Tibial nerve (tissue), 4 donors: ENCODE measurements around the gene LYRM7. TPM values are rescaled to one million over a fixed set of nuclear protein-coding genes. Genes with fewer than 3 reads are reported as not detected.

Experiments
- DNase-seq, 2 donors: peaks; one replicate each; pipeline ENCODE4 v3.0.0-alpha.2; 2019; ENCODE audit warnings: low spot score in 2 of 2
- H3K27ac ChIP-seq, 4 donors: fragments of 200-600 bp; sonication (generic) in 3 of 4; one replicate each; pipeline ENCODE4 v1.5.1; 2017 to 2019; ENCODE audit warnings: mild to moderate bottlenecking in 1 of 4
- H3K27me3 ChIP-seq, 2 donors: fragments of 200-600 bp; sonication (generic) in 1 of 2; one replicate each; pipeline versions ENCODE4 v1.5.1 to v1.6.0; 2017 to 2019
- H3K36me3 ChIP-seq, 3 donors: fragments of 200-600 bp; sonication (generic); one replicate each; pipeline ENCODE4 v1.5.1; 2018 to 2019
- H3K4me1 ChIP-seq, 4 donors: fragments of 200-600 bp; sonication (generic) in 3 of 4; one replicate each; pipeline ENCODE4 v1.5.1; 2017 to 2019
- H3K4me3 ChIP-seq, 4 donors: fragments of 200-600 bp; sonication (generic) in 3 of 4; one replicate each; pipeline ENCODE4 v1.5.1; 2017 to 2019; ENCODE audit warnings: mild to moderate bottlenecking in 1 of 4, moderate library complexity in 1 of 4
- H3K9me3 ChIP-seq, 4 donors: fragments of 200-600 bp; sonication (generic) in 3 of 4; one replicate each; pipeline ENCODE4 v1.5.1; 2017 to 2019
- EP300 ChIP-seq, 2 donors: sonication (generic); formaldehyde crosslinking; IDR thresholded peaks; one replicate each; pipeline ENCODE4 v1.6.1; 2017; ENCODE audit warnings: antibody characterized with exemption in 2 of 2, mild to moderate bottlenecking in 1 of 2
- POLR2A ChIP-seq, 2 donors: fragments of 450-650 bp; IDR thresholded peaks; one replicate each; pipeline ENCODE4 v1.6.1; 2017; ENCODE audit warnings: antibody characterized with exemption in 2 of 2, mild to moderate bottlenecking in 2 of 2, moderate library complexity in 2 of 2
- WGBS, 2 donors: methylation state at CpG; one replicate each; pipeline ENCODE4 v1.1.5; 2018; 5-methylcytosine and 5-hydroxymethylcytosine counted together
- total RNA-seq, 4 donors: library from RNA; depleted of rRNA; stranded (reverse); fragments of >200 nt; gene quantifications; one replicate each; pipeline ENCODE4 v1.1.0, GENCODE V29; 2016
- TF ChIP-seq, protein P1 (sequence below), 5 experiments: fragments of 200-600 bp in 3 of 5; fragments of 450-650 bp in 2 of 5; sonication (generic) in 3 of 5; IDR thresholded peaks; one replicate each; pipeline ENCODE4 v1.5.1; 2016 to 2019; ENCODE audit warnings: antibody characterized with exemption in 5 of 5, mild to moderate bottlenecking in 3 of 5, moderate library complexity in 2 of 5

Gene LYRM7
- total RNA-seq, 4 donors from 2014 or later = 6.3 to 10.1 (median 8.3) TPM

DNA sequence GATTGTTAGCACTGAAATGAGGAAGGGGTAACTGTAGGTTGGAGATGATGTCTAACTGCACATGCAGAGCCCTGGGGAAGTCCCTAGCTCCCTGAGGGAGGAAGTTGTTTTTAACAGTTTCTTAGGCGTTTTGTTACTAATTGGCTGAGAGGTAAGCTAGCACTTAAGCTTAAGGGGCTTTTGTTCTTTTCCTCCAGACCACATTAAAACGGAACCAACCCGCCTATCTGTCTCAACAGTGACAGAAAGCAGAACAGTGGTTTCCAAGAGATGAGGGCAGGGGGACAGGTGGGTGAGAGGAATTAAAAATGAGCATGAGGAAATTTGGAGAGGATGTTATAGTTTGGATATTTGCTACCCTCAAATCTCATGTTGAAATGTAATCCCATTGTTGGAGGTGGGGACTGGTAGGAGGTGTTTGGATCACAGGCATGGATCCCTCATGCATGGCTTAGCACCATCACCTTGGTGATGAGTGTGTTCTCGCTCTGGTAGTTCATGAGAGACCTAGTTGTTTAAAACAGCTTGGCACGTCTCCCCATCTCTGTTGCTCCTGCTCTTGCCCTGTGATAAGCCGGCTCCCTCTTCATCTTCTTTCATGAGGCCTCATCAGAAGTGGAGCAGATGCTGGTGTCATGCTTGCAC lies 38.9 kb downstream of the LYRM7 start:
- 51 to 55% methylated on average over 6 of the region's 6 CpGs for WGBS, 2 donors
- H3K27me3 ChIP-seq = no peaks in the 10 kb centered on the region
- TF ChIP-seq, protein P1, sequence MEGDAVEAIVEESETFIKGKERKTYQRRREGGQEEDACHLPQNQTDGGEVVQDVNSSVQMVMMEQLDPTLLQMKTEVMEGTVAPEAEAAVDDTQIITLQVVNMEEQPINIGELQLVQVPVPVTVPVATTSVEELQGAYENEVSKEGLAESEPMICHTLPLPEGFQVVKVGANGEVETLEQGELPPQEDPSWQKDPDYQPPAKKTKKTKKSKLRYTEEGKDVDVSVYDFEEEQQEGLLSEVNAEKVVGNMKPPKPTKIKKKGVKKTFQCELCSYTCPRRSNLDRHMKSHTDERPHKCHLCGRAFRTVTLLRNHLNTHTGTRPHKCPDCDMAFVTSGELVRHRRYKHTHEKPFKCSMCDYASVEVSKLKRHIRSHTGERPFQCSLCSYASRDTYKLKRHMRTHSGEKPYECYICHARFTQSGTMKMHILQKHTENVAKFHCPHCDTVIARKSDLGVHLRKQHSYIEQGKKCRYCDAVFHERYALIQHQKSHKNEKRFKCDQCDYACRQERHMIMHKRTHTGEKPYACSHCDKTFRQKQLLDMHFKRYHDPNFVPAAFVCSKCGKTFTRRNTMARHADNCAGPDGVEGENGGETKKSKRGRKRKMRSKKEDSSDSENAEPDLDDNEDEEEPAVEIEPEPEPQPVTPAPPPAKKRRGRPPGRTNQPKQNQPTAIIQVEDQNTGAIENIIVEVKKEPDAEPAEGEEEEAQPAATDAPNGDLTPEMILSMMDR (IDR thresholded peaks at IDR 0.05) = no peak
- TF ChIP-seq EP300 (IDR thresholded peaks at IDR 0.05) (no peak), POLR2A (IDR thresholded peaks at IDR 0.05) (no peak)
- peak overlapping the region in 1 of 4 donors; percentile 29 for H3K27ac ChIP-seq
- no peak overlapping the region for H3K4me3 ChIP-seq
- no peaks in the 10 kb centered on the region for H3K9me3 ChIP-seq
- no peaks in the 10 kb centered on the region for H3K36me3 ChIP-seq
- no peaks in the 10 kb centered on the region for H3K4me1 ChIP-seq
- no peak for DNase-seq

DNA sequence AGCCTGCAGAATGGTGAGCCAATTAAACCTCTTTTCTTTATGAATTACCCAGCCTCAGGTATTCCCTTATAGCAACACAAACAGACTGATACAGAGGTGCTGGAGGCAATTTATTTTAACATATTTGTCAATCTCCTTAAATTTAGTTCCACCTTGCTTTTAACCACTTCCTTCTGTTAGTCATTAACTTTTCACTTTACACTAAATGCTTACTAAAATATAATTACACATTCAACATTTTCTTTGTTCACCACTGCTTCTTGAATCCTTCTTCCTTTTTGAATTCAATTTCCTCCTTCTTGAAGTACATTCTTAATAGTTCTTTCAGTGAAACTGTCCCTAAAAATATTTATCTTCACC lies 39.4 kb downstream of the LYRM7 start:
- H3K36me3 ChIP-seq = no peaks in the 10 kb centered on the region
- no peaks in the 10 kb centered on the region for H3K9me3 ChIP-seq
- peak overlapping the region in 1 of 4 donors; percentile 29 for H3K27ac ChIP-seq
- H3K27me3 ChIP-seq = no peaks in the 10 kb centered on the region
- no peak for TF ChIP-seq EP300 (IDR thresholded peaks at IDR 0.05)
- TF ChIP-seq POLR2A (IDR thresholded peaks at IDR 0.05) = no peak
- TF ChIP-seq, protein P1 (IDR thresholded peaks at IDR 0.05) = no peak
- no peaks in the 10 kb centered on the region for H3K4me1 ChIP-seq
- DNase-seq = no peak
- no peak overlapping the region for H3K4me3 ChIP-seq

DNA sequence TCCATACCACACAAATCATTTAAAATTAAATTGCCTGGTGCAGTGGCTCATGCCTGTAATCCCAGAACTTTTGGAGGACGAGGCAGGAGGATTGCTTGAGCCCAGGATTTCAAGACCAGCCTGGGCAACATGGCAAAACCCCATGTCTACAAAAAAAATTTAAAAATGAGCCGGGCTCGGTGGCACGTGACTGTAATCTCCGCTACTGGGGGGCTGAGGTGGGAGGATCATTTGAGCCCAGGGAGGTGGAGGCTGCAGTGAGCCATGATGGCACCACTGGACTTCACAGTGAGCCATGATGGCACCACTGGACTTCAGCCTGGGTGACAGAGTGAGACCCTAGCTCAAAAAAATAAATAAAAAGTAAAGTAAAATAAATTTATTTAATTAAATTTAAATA lies 40.9 kb downstream of the LYRM7 start:
- H3K4me3 ChIP-seq = no peak overlapping the region
- H3K4me1 ChIP-seq = no peaks in the 10 kb centered on the region
- H3K27me3 ChIP-seq = no peaks in the 10 kb centered on the region
- DNase-seq = no peak
- H3K36me3 ChIP-seq = no peaks in the 10 kb centered on the region
- H3K27ac ChIP-seq = no peak overlapping the region
- 92 to 96% methylated on average over 5 of the region's 5 CpGs for whole genome bisulfite sequencing, 2 donors
- no peaks in the 10 kb centered on the region for H3K9me3 ChIP-seq
- TF ChIP-seq EP300 (IDR thresholded peaks at IDR 0.05) (no peak), POLR2A (IDR thresholded peaks at IDR 0.05) (no peak)
- TF ChIP-seq, protein P1 (IDR thresholded peaks at IDR 0.05) = no peak

DNA sequence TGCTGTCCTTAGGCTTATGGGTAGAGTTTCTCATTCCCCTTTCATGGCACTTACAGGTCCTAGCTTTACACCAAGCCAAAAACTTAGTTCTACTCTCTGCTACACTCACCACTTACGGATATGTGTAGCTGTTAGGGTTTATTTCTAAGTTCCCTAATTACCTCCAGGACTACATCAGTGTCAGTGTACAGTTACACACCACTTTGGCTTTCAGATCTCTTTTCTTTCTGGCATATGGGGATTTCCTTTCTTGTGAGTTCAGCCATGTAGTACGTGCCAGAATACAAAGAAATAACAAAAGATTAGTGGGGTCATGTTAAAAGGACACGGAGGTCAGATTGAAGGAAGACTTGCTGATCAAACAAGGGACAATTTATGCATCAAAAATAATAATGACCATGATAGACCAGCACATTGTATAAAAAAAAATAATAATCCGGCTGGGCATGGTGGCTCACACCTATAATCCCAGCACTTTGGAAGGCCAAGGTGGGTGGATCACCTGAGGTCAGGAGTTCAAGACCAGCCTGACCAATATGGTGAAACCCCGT lies 41.8 kb downstream of the LYRM7 start:
- 69 to 82% methylated on average over 5 of the region's 5 CpGs for WGBS, 2 donors
- Histone ChIP-seq H3K27me3 (no peaks in the 10 kb centered on the region), H3K36me3 (no peaks in the 10 kb centered on the region), H3K4me3 (no peak overlapping the region), H3K9me3 (no peaks in the 10 kb centered on the region), H3K4me1 (no peaks in the 10 kb centered on the region), H3K27ac (no peak overlapping the region)
- DNase-seq = no peak
- TF ChIP-seq, protein P1 (IDR thresholded peaks at IDR 0.05) = no peak
- no peak for TF ChIP-seq POLR2A (IDR thresholded peaks at IDR 0.05)
- TF ChIP-seq EP300 (IDR thresholded peaks at IDR 0.05) = no peak

DNA sequence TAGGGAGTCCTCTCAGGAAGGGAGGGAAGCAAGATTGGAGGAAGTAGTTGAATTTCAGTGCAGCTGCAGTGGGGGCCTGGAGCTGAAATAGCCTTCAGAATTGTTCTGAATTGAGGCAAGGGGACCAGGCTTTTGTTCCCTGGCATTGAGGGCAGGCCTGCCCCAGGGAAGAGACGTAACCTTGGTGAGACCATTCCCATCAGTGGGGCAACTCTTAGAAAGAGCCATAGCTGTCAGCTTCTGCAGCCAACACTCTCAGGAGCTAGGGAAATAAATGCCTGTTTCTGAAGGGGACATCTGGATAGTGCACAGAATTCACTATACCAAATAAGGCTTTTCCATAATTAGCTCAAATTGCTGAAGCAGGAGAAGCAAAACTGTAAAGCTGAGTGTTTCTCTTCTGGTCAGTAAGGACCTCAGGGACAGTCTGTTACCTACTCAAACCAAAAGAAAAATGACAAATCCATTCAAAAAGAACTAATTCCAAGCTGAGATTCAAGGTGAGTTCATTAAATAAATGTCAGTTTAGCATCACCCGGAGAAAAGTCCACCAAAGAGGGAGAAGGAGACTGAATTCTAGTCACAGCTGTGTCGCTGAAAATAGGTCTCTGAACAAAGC lies 44.0 kb downstream of the LYRM7 start:
- 54 to 69% methylated on average over 3 of the region's 3 CpGs for WGBS, 2 donors
- H3K27ac ChIP-seq = no peak overlapping the region
- no peaks in the 10 kb centered on the region for H3K36me3 ChIP-seq
- TF ChIP-seq POLR2A (IDR thresholded peaks at IDR 0.05) = no peak
- no peak for TF ChIP-seq EP300 (IDR thresholded peaks at IDR 0.05)
- TF ChIP-seq, protein P1 (IDR thresholded peaks at IDR 0.05) = no peak
- H3K4me3 ChIP-seq = no peak overlapping the region
- no peaks in the 10 kb centered on the region for H3K27me3 ChIP-seq
- DNase-seq = no peak
- H3K9me3 ChIP-seq = no peaks in the 10 kb centered on the region
- no peaks in the 10 kb centered on the region for H3K4me1 ChIP-seq
